Activated CD4-positive, alpha-beta T cell treated with anti-CD3 and anti-CD28 coated beads, Interleukin-2, Interleukin-6, amounts not matched to agents 100 ng/mL and 50 ng/mL, durations not matched to agents 16 hours and 8 hours (primary cell): ENCODE data around the gene GJB6.
"Not testable (repeated sequence)": the region's sequence is repeated elsewhere in the genome, so short reads cannot be mapped to it uniquely, and the experiment has no call there.

Source experiments
- DNase-seq: peaks from one replicate; pipeline ENCODE4 v3.0.0-alpha.2; 2020

Gene GJB6

GRCh38 chr13:20231839-20232555 lies at the start of gene GJB6:
TSS of gene GJB6 (minus strand) at chr13:20232319. CDS start at chr13:20223480, 8,839 bp downstream.
- DNase-seq, result peak; percentile 10

DNA sequence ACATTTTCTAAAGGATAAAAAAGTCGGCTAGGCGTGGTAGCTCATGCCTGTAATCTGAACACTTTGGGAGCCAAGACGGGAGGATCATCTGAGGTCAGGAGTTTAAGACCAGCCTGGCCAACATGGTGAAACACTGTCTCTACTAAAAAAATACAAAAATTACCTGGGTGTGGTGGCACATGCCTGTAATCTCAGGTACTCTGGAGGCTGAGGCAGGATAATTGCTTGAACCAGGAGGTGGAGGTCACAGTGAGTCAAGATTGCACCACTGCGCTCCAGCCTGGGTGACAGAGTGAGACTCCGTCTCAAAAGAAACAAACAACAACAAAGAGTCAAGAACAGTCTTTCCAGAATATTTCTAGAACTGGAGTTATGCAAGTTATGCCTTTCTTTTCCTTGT lies 44.8 kb upstream of the GJB6 start:
- not testable (repeated sequence) for DNase-seq

- DNase-seq, result no peak
These were observed 42.3 kb upstream of the GJB6 start for GRCh38 chr13:20274466-20274865.

DNA sequence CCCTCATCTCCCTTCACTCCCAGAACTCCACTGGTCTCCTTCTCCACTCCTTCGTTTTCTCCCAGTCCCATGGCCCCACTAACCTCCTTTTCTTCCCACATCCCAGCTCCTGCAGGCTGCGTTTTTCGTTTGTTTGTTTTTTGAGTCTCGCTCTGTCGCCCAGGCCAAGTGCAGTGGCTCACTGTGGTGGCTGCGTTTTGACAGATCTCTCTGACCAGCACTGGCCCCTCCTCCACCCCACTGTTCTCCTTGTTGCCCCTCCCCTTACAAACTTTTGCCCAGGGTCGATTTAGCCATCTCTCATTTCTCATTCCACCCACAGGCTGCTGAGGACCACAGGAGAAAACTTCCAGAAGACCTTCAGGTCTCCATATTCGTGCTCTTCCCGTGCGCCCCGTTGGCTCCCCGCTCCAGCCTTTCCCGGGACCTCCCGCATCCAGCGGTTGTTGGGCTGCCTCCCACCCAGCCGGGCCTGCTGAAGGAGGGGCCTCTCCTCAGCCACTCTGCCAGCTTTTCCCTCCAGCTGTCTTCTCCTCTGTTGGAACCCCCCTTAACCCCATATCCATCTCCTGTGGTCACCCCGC lies 40.6 kb upstream of the GJB6 start:
- DNase-seq, result no peak

- DNase-seq, result no peak
These were observed 40.0 kb upstream of the GJB6 start for GRCh38 chr13:20272104-20272503.

DNA sequence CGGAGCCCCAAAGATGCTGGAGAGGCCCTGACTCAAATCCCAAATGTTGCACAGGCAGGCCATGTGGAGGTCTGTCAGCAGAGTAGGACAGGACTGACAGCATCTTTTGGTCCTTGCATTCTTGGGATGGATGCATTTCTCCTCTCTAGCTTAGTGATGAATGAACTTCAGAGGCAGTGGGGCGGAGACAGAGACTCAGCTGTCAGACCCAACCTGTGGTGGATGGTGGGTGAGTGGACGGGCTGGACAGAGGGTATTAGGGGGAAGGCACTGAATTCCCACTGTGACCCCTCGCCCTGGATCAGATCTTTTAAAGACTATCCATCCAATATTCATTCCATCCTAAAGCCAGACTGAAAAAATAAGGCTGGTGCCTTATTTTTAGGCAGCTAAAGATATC lies 39.3 kb upstream of the GJB6 start:
- no peak for DNase-seq

GRCh38 chr13:20270163-20270865 lies 38.2 kb upstream of the GJB6 start:
- no peak for DNase-seq

- peak; percentile 36 for DNase-seq
These were observed 32.3 kb upstream of the GJB6 start for GRCh38 chr13:20264271-20265018.

DNA sequence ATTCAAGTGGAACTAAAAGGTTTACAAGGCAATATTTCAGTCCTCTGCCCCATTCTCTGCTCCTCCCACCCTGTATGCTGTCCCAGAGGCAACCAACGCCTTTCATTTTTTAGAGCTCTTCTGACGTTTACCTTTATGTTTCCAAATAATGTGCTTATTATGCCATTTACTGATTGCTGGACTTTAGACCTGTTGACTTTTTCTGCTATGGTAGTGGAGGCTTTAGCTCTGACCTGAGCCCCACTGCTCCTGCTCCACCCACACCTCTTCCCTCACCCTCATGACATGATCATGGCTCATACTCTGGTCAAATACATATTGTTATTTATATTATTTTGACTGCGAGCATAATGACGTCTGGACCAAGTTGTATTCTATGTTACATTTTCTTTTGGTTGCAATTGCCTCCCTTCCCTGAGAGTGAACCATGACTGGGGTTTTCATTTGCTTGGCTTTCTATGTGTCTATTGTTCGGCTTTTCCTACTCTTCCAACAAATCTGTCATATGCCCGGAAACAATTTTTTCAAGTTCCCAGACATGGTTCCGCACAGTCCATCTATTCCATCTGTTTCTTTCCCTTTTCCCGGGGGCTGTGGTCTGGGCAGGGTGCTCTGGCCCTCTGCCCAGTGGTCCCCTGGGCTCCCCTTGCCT lies 31.4 kb upstream of the GJB6 start:
- DNase-seq, result no peak

- DNase-seq, result no peak
These were observed 26.8 kb upstream of the GJB6 start for GRCh38 chr13:20258963-20259288.

DNA sequence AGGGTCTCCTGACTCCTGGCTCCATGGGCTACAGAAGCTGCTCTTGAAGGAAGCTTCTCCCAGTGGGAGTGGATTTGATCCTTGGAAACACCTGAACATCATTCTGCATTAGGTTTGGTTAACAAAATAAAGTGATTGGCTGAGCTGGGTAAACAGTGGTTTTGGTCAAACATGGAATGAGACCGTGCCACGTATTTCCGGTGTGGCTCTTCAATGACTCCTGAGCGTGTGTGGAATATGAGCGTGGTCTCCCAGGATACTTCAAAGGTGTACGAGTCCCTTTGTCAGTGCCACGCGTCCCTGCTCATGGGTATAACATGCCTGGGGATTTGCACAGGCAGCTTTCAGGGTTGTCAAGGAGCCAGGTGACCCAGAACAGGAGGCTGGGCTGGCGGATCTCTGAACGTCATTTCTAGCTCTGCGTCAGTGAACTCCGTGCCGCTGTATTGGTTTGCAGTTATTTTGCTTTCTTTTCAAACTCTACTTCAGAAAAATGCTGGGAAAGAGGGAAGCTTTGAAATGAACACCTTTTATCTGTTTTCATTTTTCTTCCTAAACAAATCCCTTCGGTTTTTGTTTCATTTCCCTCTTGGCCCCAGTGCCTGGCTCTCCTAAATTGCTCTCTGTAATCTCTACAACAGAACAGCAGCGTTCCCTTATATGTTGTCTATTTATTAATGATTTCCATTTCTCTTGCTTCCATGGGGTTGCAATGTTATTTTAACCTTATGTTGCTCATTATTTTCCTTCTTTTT lies 26.3 kb upstream of the GJB6 start:
- no peak for DNase-seq

GRCh38 chr13:20254076-20254475 lies 22.0 kb upstream of the GJB6 start:
- DNase-seq, result no peak

- no peak for DNase-seq
These were observed 17.8 kb upstream of the GJB6 start for GRCh38 chr13:20249913-20250312.

DNA sequence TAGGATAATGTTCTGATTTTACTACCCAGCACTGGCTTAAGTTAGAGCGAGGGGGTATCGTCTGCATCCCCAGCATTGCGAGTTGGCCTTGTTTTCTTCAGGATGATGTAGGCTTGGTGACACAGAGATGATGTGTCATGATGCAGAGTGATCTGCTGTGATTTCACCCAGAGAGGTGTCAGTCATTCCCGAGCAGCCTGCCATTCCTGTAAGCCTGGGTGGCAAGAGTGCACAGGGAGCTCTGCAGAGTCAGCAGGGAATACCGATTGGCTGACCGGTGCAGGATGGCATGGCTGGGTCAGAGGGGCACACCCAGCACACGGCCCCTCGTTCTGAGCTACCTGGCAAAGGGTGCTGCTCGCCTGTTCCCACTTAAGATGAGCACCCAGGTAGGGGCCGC lies 15.8 kb upstream of the GJB6 start:
- DNase-seq, result no peak

- no peak for DNase-seq
These were observed 15.3 kb upstream of the GJB6 start for GRCh38 chr13:20247403-20247802.

DNA sequence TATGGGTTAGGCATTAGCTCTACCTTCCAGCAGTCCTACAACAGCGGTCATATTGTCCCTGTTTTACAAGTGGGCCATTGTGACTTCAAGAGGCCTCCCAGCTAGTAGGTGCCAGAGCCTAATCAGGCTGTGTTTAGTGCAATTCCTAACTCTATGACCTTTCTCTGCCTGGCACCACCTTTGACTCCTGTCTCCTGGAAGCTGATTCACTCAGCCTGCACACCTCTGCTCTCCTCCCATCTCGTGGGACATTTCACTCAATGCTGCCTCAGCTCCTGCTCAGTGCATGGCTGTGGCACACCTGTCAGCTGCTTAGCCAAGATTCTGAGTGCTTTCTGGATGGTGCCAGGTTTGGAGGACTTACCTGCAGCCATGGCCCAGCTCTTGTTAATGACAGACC lies 9.5 kb upstream of the GJB6 start:
- no peak for DNase-seq

- DNase-seq, result no peak
These were observed 7.6 kb upstream of the GJB6 start for GRCh38 chr13:20239748-20240147.

DNA sequence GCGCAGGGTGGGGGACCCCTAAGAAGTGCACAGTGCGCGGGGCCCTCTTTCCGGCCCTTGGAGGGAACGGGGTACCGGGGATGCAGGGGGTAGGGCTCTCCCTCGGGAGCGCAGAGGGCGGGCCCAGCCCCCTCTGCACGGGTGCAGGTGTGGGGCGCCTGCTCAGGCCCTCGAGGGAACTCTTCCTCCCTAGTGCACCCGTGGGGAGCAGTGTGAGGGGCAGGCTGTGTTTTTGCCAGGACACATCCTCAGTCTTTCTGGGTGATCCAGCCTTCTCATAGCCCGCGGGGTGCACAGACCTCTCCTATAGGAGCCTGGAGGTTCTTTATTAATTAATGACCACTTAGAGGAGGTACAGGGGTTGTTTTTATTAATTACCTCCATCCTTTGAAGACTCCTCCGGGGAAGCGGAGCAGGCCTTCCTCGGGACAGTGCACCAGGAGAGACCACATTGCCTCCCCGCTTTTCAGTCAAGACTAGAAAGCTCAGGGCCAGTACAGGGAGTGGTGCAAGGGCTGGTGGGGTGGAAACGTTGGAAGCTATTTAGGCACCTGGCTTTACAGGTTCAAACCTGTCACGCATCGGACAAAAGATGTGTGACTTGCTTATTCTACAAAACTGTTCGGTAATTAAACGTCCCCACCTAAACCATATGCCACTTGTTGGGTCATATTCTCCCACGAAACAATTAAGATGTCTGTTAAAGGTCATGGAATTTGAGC lies 598 bp upstream of the GJB6 start:
- no peak for DNase-seq

GRCh38 chr13:20230913-20231838 lies 943 bp downstream of the GJB6 start:
- DNase-seq, result peak; percentile 21

DNA sequence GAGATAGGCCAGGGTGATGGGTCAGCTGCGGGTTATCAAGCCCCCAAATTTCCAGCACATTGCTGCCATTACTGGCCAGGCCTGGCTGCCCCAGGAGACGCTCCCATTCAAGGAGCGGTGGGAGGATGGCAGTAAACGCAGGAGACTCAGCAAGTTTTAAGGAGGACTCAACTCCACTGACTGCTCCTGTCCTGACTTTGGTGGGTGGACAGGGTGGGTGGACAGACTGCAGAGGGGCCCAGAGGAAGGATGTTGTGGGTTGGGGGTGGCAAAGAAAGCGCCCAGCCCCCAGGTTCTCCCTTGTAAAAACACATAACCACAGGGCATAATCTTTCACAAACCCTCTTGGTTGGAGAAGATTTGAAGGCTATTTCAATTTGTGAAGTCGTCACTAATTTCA lies 4.4 kb downstream of the GJB6 start:
- DNase-seq, result no peak

GRCh38 chr13:20227288-20227687 lies 4.8 kb downstream of the GJB6 start:
- DNase-seq, result no peak
